Embryonic facial prominence (tissue), 1 donor: ENCODE data around the gene NCKAP1.
"Not testable (repeated sequence)": the region's sequence is repeated elsewhere in the genome, so short reads cannot be mapped to it uniquely, and the experiment has no call there.

Experiments used
- DNase-seq: peaks from one replicate; pipeline ENCODE4 v3.0.0-alpha.2; 2016; ENCODE audit errors: extremely low spot score

Gene NCKAP1

GRCh38 chr2:183009249-183009899 is 28.9 kb downstream of the NCKAP1 start:
- DNase-seq: no peak

GRCh38 chr2:183001948-183002347 is 36.3 kb downstream of the NCKAP1 start:
- no peak for DNase-seq

GRCh38 chr2:183000846-183001245 is 37.4 kb downstream of the NCKAP1 start:
- no peak for DNase-seq

GRCh38 chr2:182999348-183000028 is 38.8 kb downstream of the NCKAP1 start:
- DNase-seq: no peak

- DNase-seq: no peak
These were observed 43.9 kb downstream of the NCKAP1 start for GRCh38 chr2:182994228-182994912.

GRCh38 chr2:182982941-182983340 is 55.3 kb downstream of the NCKAP1 start:
- DNase-seq: no peak

GRCh38 chr2:182981475-182981874 is 56.8 kb downstream of the NCKAP1 start:
- DNase-seq: not testable (repeated sequence)

GRCh38 chr2:182980652-182981051 is 57.6 kb downstream of the NCKAP1 start:
- no peak for DNase-seq

- peak; percentile 62 for DNase-seq
These were observed 58.1 kb downstream of the NCKAP1 start for GRCh38 chr2:182980115-182980514.

GRCh38 chr2:182977463-182977862 is 60.8 kb downstream of the NCKAP1 start:
- DNase-seq: no peak

GRCh38 chr2:182973441-182974352 is 64.6 kb downstream of the NCKAP1 start:
- no peak for DNase-seq

- DNase-seq: no peak
These were observed 65.7 kb downstream of the NCKAP1 start for GRCh38 chr2:182972548-182972942.

GRCh38 chr2:182971820-182972547 is 66.3 kb downstream of the NCKAP1 start:
- no peak for DNase-seq

- DNase-seq: no peak
These were observed 67.8 kb downstream of the NCKAP1 start for GRCh38 chr2:182970486-182970885.

- DNase-seq: no peak
These were observed 69.8 kb downstream of the NCKAP1 start for GRCh38 chr2:182968493-182968892.

GRCh38 chr2:182966356-182966755 is 71.9 kb downstream of the NCKAP1 start:
- not testable (repeated sequence) for DNase-seq

- DNase-seq: no peak
These were observed 75.6 kb downstream of the NCKAP1 start for GRCh38 chr2:182962641-182963040.

GRCh38 chr2:182960869-182961268 is 77.4 kb downstream of the NCKAP1 start:
- DNase-seq: not testable (repeated sequence)

GRCh38 chr2:182954789-182955188 is 83.5 kb downstream of the NCKAP1 start:
- DNase-seq: no peak

- no peak for DNase-seq
These were observed 85.4 kb downstream of the NCKAP1 start for GRCh38 chr2:182952741-182953450.
